SW 1271 (cell line): ENCODE measurements around the gene PPP1R8.
"Not testable (repeated sequence)": the region's sequence is repeated elsewhere in the genome, so short reads cannot be mapped to it uniquely, and the experiment has no call there.

Source experiments
- DNase-seq, 2 experiments: peaks; one replicate each; lab custom pipeline; 2025; lab: John Stamatoyannopoulos, UW

PPP1R8 gene

GRCh38 chr1:27832762-27833161 lies 2.2 kb downstream of the PPP1R8 start:
- no peak for DNase-seq

- DNase-seq, result no peak
Measured at GRCh38 chr1:27833470-27833869, 2.9 kb downstream of the PPP1R8 start.

DNA sequence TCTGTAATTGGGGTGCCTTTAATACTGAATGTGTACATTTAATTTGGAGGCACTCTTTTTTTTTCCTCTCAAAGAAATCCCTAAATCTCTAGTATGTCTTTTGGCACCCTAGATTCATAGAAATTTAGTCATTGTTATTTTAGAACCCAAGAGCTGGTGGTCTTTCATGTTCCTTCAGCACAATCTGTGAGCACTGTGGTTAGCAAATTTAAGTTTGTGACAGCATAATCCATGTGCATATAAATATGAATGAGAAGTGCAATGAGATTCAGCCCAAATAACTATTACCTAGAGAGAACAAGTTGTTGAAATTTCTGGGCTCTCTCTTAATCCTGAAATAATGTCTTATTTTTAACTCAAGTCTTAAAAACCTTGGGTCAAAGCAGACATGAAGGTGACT lies 4.5 kb downstream of the PPP1R8 start:
- DNase-seq, result no peak

DNA sequence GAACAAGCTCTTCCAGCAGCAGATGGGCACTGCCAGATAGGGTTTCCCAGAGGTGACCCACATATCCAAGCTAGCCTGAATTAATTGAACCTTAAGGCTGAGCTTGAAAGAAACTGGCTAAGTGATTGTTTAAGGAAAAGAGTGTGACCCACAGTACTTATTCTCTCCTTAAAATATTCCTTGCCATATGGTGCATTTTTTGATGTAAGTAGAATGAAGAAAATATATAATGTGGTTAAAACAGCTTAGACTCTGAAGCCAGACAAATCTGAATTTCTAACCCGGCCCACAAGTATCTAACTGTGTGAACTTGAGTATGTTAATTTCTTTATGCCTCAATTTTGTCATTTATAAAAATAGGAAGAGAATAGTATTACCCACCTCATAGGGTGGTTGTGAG lies 4.9 kb downstream of the PPP1R8 start:
- no peak for DNase-seq

DNA sequence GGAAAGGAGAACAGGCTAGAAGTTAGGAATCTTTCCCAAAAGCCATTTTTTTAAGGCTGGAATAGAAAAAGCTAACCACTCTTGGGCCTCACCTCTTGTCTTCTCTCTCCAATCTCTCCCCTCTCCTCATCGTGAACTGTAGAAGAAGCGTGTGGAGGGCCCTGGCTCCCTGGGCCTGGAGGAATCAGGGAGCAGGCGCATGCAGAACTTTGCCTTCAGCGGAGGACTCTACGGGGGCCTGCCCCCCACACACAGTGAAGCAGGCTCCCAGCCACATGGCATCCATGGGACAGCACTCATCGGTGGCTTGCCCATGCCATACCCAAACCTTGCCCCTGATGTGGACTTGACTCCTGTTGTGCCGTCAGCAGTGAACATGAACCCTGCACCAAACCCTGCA lies 19.4 kb downstream of the PPP1R8 start:
- no peak for DNase-seq

- DNase-seq, result no peak
Measured at GRCh38 chr1:27855085-27855484, 24.5 kb downstream of the PPP1R8 start.

DNA sequence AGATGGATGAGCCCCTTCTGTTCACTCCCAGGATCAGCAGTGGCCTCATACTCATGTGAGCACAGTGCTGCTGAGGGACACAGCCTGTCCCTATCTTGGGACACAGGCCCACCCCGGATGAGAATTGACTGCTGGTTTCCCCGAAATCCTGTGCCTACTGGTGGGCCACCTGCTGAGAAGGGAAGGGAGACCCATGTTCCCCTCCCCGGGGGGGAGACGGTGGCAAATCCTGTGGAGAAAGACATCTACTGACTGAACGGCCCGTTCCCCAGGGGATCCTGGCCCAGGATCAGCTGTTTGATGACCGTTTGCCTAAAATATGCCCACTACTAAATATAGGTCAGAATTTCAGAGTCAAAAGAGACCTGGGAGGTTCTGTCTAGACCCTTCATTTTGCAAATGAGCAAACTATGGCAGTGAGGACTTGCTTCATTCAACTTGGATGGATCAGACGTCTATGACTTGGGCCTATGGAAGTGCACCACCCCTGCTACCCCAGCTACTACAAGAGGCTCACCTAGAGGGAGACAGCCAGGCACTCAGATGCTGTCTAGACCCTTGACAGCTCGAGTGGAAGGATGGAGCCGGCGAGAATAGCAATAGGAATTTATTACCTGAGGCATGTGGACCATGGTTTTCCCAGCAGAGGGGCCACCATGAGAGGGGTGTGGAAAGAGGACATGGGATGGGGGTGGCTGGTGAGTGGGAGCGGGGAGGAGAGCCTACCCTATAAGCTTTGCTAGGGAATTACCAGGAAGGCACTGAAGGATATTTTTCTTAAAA lies 26.2 kb downstream of the PPP1R8 start:
- DNase-seq, result no peak

DNA sequence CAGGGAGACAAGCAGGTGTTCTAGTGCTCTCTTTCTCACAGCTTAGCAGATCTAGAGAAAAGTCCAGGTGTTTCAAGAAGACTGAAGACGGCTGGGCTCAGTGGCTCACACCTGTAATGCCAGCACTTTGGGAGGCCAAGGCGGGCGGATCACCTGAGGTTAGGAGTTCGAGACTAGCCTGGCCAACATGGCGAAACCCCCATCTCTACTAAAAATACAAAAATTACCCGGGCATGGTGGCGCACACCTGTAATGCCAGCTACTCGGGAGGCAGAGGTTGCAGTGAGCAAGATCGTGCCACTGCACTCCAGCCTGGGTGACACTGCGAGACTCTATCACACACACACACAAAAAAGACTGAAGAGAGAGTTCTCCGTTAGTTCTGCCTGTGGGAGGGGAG lies 27.0 kb downstream of the PPP1R8 start:
- not testable (repeated sequence) for DNase-seq

DNA sequence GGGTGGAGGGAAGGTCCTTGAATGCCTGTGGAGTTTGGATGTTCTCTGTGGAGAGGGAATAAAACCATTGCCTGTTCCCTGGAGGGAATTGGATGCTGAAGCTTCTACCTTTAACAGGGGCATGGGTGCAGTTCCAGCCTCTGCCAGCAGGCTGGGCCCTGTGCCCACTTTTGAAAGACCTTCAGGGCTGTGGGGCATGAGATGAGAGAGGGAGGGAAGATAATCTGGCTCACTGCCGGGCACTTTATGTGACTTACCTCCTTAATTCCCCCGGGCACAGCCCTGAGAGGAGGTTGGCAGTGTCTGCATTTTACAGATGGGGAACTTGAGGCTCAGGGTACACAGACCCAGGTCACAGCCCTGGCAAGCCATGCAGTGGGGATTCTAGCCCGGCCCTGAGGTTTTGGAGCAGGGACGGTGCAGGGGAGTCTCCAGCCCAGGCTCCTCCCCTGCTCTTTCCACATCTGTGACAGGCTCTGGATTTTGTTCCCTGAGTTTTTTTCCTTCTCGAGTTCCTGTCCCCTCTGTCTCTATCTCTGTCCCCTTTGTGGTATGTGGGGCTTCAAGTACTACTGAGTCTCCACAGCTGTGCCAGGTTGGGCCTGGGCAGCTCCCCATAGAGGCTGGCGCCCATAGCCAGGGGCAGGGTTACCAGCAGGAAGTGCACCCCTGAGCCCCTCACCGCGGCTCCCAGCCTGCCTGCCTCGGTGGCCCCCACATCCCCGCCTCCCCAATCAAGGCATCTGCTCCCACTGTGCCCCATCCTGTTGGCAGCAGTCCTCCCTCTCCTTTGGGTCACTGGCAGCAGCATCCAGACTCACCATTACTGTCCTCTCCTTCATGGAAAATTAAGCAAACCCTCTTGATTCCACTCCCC lies 27.7 kb downstream of the PPP1R8 start:
- peak; percentile 28 to 40 for DNase-seq

DNA sequence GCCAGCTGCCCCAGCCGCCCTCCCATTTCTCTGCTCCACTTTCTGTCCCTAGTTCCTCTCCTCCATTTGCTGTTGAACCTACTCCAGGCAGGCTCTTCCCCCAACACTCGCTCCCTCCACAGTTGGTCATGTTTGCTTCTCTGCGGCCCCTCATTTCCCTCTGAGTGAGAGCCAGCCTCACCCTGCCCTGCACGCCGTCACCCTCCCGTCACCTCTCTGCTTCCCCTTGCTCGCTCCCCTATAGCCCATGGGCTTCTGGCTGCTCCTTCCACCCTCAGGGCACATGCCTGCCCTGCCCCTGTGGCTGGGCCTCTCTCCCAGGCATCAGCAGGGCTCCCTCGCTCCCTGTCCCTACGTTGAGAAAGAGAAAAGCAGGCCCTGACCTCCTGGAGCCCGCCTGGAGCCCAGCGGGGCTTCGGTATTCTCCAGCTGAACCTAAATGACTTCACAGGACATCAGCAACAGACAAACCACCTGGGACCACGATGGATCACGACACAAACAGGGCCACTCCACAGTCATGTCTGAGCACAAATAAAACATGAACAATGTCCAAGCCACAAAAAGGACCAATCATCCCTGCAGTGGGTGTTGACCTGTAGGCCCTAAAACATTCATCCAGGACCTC lies 28.5 kb downstream of the PPP1R8 start:
- no peak for DNase-seq

GRCh38 chr1:27861436-27861835 lies 30.9 kb downstream of the PPP1R8 start:
- DNase-seq, result no peak

DNA sequence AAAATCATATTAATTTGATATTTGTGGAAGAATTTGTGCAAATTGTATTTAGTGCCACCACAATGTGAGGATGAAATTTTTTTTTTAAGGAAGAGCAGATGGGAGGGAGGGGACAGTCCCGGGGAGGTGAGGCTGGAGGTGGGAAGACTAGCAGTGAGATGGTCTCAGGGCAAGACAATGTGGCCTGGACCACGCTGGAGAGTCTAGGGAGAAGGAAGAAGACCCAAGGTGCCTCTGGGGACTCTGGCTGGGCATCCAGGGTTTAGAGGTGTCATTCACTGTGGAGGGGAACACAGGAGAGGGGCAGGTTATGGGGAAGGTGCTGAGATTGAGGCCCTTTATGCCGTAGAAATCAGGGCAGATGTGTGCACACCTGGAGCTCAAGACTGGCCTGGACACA lies 31.4 kb downstream of the PPP1R8 start:
- no peak for DNase-seq

GRCh38 chr1:27862671-27863537 lies 32.3 kb downstream of the PPP1R8 start:
- peak; percentile 58 to 76 for DNase-seq

DNA sequence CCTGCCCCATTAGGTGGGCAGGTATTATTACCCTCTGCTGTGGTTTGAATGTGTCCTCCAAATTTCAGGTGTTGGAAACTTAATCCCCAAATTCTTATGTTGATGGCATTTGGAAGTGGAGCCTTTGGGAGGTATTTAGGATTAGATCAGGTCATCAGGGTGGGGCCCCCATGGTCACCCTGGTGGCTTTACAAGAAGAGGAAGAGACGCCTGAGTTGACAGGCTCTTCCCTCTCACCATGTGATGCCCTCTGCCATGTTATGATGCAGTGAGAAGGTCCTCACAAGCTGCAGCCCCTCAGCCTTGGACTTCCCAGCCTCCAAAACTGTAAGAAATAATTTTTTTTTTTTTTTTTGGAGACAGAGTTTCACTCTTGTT lies 32.9 kb downstream of the PPP1R8 start:
- DNase-seq, result no peak

GRCh38 chr1:27864264-27864895 lies 33.8 kb downstream of the PPP1R8 start:
- no peak for DNase-seq

- DNase-seq, result no peak
Measured at GRCh38 chr1:27865821-27866220, 35.2 kb downstream of the PPP1R8 start.

- no peak for DNase-seq
Measured at GRCh38 chr1:27868556-27868931, 38.0 kb downstream of the PPP1R8 start.

- no peak for DNase-seq
Measured at GRCh38 chr1:27868932-27869718, 38.5 kb downstream of the PPP1R8 start.

- DNase-seq, result no peak
Measured at GRCh38 chr1:27869719-27870085, 39.1 kb downstream of the PPP1R8 start.

DNA sequence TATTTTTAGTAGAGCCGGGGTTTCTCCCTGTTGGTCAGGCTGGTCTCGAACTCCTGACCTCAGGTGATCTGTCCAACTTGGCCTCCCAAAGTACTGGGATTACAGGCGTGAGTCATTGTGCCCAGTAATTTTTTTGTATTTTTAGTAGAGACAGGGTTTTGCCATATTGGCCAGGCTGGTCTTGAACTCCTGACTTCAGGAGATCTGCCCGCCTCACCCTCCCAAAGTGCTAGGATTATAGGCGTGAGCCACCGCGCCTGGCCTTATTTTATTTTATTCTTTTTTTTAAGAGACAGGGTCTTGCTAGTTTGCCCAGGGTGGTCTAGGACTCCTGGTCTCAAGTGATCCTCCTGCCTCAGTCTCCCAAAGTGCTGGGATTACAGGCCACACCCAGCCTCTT lies 40.5 kb downstream of the PPP1R8 start:
- not testable (repeated sequence) for DNase-seq
